Muscle of arm (tissue), 12 donors: Measurements from ENCODE around the gene ARHGAP22. TPM values are rescaled to one million over a fixed set of nuclear protein-coding genes. Genes with fewer than 3 reads are reported as not detected.
"Not testable (repeated sequence)": the region's sequence is repeated elsewhere in the genome, so short reads cannot be mapped to it uniquely, and the experiment has no call there.

Source experiments
- DNase-seq: peaks from one replicate; pipeline ENCODE4 v3.0.0-alpha.2; 2013
- polyA plus RNA-seq, 12 donors: library from polyadenylated mRNA; unstranded; fragments of 120-200 nt; gene quantifications; one replicate each; pipeline ENCODE4 v1.2.1, GENCODE V29; 2013; ENCODE audit not compliant: insufficient read length in 12 of 12

The ARHGAP22 gene
- polyA plus RNA-seq, 12 donors = 0.76 to 3.4 (median 1.3) TPM; not detected in 2

DNA sequence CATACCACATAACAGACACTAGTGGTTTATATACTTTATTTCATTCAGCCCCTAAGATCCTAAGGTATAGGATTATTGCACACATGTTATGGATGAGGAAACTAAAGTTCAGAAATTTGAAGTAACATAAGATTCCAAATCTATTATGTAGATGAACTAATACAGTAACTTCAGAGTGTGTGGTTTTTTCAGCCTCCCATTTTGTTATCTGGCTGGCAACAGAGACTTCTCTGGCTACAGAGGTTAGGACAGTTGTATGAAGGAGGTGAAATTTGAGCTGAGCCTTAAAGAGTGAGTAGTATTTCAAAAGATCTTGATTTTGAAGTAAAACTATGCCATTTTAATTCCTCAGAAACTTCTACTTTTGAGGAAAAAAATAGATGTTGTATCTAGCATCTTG lies 173.0 kb downstream of the ARHGAP22 start:
- no peak for DNase-seq

DNA sequence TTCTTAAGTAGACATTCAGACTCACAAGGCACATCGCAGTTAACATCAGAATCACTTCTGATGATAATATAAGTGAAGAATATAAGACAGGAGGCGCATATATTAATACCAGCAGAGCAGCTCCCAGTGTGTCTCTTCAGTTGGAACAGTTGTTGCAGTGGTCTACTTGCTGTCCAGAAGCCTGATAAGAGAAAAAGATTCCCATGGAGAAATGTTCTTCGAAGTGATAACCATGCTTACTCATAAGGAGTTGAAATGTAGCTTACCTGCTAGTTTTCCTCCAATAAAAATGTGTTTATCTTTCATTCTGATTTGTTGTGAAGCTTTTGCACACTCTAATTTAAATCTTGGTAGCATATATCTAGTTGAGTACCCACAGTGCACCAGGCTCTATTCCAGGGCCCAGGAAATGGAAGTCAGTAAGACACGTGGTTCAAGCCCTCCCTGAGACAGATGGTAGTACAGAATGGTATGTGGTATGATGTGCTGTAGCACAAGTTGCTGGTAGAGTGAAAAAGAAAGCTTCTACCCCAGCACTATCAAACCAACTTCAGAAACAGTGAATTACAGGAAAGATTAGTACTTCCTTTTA lies 174.4 kb downstream of the ARHGAP22 start:
- DNase-seq = no peak

DNA sequence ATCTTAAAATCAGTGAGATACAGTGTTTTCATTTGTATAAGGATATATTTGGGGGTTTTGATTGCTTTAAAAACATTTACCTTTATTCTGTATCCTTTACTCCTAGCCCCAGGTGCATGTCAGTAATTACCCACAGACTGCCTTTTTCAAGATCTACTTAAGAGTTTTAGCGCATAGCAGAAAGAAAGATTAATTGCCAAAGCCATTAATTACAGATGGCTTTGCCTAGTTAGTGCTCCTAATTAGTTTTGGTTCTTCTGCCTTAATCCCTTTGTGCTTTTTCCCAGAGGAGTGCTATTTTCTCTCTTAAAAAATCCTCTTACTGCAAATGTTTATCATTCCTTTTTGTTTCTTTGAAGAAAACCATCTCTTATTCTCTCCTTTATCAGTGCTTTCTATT lies 175.6 kb downstream of the ARHGAP22 start:
- DNase-seq = no peak

DNA sequence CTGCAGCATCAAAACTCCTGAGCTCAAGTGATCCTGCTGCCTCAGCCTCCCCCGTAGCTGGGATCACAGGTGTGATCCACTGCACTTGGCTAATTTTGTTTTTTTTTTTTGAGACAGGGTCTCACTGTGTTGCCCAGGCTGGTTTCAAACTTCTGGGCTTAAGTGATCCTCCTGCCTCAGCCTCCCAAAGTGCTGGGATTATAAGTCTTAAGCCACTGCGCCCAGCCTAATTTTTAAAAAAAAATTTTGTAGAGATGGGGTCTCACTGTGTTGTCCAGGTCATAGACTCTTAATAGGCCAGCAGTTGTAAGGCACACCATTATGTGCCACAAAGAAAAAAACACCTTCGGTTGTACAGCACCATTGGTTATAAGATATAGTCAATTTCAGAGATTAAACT lies 176.0 kb downstream of the ARHGAP22 start:
- DNase-seq = no peak

DNA sequence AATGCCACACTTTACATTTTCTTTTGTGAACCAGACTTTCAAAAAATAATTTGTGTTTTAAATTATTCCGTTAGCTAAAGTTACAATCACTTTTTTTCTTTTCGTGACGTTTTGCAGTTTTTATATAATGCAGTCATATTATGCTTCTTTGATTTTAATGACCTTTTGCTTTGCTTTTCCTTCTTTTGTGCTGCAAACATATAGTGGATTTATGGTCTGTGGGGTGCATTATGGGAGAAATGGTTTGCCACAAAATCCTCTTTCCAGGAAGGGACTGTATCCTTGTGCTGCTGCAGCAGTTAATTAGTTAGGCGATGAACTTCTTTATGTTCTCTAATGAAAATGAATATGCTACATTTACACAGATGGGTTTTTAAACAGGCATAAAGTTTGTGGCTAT lies 181.0 kb downstream of the ARHGAP22 start:
- no peak for DNase-seq

DNA sequence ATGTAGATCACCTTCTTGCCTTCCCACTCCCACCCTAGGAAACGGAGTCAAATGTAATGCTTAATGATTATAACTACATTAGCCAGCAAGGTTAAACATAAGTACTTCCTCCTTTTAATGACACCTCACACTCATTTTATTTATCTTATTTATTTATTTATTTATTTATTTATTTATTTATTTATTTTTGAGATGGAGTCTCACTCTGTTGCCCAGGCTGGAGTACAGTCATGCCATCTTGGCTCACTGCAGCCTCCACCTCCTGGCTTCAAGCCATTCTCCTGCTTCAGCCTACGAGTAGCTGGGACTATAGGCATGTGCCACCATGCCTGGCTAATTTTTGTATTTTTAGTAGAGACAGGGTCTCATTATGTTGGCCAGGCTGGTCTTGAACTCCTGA lies 183.0 kb downstream of the ARHGAP22 start:
- not testable (repeated sequence) for DNase-seq

DNA sequence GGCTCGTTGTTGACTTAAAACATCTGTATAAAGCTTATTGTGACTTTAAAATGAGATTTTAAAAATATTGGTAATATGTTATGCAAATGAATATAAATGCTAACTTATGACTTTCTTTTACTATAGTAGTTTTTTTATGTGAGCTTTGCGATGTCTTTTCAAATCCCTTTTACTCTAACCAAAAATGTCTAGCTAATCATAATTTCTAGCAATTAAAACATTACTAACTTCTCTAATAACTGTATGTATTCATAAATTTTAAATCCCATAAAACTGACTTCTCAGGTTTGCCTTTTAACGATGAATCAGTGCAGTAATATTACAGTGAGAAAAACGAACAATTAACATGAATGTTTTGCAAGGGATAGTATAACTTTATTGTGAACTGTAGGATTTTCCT lies 185.2 kb downstream of the ARHGAP22 start:
- DNase-seq = no peak

DNA sequence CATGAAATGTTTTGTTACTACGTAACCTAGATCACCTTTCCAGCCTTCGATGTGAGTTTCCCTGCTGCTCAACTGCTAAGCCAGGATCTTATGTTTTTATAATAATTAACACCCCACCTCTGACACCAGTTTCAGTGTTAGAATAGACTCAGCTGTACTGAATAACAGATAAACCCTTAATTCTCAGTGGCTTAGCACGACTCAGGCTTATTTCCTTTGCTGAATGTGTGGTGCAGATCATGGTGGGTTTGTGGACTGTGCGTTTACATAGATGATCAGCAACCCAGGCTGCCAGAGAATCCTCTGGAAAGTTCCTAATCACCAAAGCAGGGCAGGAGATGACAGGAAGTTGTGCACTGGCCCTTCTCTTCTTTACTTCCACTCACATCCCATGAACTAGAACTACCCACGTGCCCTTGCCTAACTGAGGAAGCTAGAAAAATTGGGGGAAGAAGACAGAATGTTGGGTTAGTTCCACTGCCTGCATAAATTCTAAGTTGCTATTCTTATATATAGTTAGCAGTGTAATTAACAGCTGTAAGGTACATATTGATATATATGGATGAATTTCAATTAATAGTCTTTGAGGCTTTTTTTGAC lies 186.6 kb downstream of the ARHGAP22 start:
- no peak for DNase-seq

DNA sequence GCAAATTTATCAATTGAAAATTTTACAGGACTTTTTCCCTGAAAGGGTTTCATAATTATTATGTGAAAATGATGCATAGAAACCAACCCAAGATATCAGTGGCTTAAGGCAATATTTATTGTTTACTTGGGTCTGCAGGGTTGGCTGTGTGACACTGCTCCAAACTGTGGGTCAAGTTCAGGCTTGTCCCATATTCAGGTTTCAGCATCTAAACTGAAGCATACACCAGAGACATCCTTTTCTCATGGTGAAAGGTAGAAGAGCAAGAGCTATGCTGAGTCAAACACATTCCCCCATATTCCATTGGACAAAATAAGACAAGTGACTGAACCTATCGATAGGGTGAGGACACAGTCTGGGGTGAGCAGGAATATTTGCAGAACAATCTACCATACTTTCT lies 187.5 kb downstream of the ARHGAP22 start:
- DNase-seq = no peak

DNA sequence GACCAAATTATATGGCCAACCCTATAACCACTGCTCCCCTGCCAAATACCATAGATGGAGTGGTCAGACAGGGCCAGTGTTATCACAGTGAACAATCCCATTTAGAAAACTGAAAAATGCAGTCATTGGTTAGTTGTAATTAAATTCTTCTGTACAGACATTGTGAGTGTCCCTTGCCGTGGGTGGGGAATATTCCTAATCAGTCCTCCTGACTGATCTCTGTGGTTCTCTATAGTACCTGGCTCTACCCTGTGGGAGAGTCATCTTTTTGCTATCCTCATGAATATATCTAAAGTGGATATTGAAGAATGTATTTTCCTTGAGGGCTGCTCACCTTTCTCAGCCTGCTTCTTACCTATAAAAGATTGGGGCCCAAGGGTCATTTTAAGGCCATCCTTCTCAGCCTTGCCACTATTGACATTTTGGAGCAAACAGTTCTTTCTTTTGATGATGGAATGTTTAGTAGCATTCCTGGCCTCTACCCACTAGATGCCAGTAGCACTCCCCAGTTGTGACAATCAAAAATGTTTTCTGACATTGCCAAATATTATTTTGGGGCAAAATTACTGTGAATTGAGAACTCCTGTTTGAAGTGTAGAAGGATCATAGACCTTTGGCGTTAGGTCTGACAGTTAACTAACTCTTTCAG lies 188.2 kb downstream of the ARHGAP22 start:
- DNase-seq = no peak

DNA sequence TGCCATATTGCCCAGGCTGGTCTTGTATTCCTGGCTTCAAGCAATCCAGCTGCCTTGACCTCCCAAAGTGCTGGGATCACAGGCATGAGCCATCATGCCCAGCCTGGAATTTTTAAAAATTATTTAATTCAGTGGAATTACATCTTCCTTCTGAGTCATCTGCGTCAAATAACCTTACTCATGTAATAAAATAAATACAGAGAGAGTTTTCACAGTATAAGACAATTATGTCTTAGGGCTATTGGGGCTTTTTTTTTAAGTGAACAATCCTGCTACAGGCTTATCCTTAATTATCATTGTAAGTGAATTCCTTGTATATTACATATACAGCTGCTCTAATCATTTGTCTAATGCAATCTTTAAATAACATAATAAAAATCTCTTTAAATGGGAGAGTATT lies 190.1 kb downstream of the ARHGAP22 start:
- no peak for DNase-seq

DNA sequence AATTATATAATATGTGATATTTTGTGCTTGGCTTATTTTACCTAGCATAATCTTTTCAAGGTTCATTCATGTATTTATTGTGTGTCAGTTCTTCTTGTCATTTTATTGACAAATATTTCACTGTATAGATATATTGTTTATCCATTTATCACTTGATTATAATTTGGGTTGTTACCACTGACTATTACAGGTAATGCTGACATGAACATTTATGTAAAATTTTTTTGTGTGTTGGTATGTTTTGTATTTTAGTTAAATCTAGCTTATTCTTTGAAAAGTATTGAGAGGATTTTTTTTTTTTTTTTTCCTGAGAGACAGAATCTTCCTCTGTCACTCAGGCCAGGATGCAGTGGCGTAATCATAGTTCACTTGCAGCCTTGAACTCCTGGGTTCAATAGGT lies 190.7 kb downstream of the ARHGAP22 start:
- no peak for DNase-seq

DNA sequence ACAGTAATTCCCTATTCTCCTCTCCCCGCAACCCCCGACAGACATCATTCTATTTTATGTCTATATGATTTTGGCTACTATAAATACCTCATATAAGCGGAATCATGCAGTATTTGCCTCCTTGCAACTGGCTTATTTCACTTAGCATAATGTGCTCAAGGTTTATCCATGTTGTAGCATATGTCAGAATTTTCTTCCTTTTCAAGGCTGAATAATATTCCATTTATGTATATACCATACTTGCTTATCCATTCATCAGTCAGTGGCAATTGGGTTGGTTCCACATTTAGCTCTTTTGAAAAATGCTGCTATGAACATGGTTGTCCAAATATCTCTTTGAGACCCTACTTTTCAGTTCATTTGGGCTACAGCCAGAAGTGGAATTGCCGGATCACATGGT lies 191.9 kb downstream of the ARHGAP22 start:
- DNase-seq = no peak

DNA sequence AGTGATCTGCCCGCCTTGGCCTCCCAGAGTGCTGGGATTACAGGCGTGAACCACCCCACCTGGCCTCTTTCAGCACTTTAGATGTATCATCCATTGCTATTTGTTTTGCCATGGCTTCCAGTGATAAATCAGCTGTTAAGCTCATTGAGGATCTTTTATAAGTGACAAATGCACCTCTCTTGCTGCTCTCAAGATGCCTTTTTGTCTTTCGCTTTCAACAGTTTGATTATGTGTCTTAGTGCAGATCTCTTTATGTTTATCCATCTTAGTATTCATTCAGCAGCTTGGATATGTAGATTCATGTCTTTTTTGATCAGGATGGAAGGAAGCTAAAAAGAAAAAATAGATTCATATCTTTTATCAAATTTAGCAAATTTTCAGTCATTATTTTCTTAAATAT lies 192.8 kb downstream of the ARHGAP22 start:
- no peak for DNase-seq

DNA sequence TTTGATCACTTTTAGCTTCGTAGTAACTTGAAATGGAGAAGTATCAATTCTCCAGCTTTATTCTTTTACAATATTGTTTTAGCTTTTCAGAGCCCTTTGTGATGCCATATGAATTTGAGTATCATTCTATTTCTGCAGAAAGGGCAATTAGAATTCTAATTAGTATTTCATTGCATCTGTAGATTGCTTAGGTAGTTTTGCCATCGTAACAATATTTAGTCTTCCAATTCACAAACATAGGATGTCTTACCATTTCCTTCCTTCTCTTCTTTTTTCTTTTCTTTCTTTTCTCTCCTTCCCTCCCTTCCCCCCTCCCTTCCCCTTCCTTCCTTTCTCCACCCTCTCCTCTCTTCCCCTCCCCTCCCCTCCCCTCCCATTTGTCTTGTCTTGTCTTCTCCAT lies 193.4 kb downstream of the ARHGAP22 start:
- no peak for DNase-seq

DNA sequence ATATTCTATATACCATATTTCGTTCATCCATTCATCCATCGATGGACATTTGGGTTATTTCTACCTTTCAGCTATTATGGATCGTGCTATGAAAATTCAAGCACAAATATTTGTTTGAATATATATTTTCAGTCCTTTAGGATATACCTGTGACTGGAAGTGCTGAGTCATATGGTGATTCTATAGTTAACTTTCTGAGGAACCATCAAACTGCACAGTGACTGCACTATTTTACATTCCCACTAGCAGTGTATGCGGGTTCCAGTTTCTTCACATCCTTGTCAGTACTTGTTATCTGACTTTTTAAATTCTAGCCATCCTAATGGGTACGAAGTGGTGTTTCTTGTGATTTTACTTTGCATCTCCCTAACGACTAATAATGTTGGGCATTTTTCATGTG lies 194.4 kb downstream of the ARHGAP22 start:
- DNase-seq = no peak

DNA sequence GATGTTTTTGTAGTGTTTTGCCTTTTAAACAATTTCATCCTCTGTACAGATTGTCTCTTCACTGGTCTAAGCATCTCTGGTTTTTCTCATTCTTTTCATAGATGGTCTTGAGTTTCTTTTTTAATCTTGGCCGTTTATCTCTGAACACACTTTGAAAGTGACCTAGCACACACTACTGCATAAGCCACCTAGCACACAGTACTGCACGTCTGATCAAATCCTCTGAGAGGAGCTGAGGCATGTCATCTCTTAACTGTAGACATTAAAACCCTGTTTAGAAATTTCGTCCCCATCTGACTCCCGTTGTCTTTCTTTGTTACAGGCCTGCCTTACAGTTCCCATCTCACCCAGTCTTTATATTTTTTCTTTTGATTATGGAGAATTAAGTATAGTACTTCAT lies 198.2 kb downstream of the ARHGAP22 start:
- DNase-seq = no peak

DNA sequence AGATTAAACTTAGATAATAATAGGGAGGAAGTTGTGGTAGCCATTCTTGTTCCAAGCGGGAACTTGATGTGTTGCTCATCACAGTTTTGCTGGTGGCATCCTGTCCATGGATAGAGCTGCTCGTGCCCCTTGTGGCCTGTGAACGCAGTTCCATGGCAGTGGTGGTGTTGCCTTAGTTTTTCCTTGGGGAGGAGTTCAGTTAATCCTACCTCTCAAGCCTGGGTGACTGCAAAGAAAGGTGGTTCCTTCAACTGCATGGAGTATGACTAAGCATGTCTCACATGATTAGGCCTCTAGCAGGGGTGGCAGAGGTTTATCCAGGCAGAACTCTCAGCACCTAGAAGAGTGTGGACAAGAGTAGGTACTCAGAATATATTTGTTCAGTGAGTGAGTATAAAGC lies 198.7 kb downstream of the ARHGAP22 start:
- no peak for DNase-seq

DNA sequence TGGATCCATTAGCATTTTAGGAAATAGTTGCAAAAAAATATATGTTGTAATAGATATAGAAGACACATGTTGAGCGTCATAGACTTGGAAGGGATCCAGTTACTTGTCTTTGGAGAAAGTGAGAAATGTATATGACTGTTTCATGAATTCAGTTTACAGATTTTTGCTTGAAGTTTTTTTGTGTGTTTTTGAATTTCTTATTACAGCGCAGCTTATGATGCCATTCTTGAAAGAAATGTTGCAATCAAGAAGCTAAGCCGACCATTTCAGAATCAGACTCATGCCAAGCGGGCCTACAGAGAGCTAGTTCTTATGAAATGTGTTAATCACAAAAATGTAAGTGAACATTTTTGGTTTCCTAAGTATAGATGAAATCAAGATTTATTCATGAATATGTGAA lies 200.2 kb downstream of the ARHGAP22 start:
- no peak for DNase-seq

DNA sequence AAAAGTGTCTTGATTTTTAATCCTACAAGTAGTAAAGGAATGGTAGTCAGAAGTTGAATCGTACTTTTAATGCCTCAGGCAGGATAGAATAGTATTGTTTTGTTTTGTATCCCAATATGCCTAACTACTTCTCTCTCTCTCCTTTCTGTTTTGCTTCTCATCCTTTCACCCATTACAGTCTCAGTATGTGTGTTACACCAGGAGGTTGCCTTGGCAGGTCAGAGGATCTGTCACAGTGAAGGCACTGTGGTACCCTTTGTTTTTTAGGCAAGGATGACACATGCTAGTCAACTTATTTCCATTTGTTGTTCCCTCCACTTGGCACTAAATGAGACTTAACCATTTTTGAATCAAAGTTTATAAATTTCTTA lies 204.0 kb downstream of the ARHGAP22 start:
- no peak for DNase-seq

DNA sequence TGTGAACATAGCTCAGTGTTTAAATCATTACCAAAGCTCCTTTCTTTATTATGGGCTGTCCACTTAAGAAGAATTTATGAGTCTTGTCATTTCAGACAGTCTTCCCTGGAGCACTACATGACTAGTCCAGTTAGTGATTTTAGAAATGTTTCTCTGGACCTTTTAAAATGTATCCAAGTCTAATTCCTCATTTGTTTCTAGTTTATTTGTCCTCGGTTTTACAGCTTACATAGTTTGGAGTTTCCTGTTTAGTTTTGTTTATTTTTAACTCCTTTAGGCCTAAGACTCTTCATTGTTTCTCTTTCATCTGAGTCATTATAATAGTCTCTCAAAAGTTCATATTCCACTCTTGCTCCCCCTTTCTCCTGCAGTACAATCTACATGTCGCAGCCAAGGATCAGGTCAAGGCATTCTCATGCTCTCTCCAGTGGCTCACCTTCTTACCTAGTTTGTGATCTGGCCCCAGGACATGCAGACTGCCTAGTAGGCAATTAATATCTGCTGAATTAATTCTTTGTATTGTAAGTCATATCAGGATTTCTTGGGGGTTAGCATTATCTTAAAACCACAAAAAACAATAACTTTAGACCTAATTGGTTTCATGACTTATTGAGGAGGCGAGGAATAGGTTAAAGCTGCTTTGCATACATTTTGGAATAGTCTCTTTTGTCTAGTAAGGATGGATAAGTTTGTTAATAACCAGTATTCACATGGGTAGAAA lies 204.6 kb downstream of the ARHGAP22 start:
- DNase-seq = no peak

DNA sequence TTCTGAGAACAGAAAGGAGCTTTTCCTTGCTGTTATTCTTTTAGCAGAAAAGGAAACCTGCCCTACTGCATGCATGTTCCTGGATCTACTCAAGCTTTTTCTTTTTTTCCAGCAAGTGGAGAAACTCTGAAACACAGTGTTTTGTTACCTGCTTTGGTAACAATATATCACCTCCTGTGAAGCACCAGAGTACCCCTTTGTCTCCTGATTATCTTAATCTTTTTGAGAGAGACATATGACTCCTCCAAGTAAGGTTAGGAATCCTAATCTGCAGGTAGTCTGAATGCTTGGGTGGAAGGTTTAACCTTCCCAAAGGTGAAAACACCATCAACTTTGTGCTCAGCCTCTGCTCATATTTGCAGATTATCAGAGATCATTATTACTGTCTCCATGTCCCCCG lies 205.3 kb downstream of the ARHGAP22 start:
- DNase-seq = no peak

DNA sequence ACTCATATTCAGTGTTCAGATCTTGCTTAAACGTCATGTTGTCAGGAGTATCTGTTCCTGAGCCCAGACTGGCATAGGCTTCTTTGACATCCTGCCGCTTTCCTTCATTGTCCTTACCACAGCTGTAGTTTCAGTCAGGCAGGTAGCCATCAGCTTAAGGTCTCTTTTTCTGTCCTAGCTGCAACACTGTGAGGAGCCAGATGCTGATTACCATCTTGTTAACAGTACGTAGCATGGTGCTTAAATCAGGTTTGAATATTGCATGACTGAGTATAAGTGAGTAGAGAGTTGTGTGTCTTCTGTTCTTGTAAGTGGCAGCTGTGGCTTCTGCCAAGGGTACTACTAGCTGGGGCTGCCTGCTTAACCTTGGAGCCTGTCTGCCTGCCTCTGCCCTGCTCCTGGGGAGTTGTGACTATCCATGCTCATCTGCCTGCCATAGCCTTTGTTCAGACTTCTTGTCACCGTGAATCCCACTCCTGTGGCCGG lies 205.8 kb downstream of the ARHGAP22 start:
- no peak for DNase-seq
